ENCODE results near the gene F11R.

- TF ChIP-seq, protein P1, sequence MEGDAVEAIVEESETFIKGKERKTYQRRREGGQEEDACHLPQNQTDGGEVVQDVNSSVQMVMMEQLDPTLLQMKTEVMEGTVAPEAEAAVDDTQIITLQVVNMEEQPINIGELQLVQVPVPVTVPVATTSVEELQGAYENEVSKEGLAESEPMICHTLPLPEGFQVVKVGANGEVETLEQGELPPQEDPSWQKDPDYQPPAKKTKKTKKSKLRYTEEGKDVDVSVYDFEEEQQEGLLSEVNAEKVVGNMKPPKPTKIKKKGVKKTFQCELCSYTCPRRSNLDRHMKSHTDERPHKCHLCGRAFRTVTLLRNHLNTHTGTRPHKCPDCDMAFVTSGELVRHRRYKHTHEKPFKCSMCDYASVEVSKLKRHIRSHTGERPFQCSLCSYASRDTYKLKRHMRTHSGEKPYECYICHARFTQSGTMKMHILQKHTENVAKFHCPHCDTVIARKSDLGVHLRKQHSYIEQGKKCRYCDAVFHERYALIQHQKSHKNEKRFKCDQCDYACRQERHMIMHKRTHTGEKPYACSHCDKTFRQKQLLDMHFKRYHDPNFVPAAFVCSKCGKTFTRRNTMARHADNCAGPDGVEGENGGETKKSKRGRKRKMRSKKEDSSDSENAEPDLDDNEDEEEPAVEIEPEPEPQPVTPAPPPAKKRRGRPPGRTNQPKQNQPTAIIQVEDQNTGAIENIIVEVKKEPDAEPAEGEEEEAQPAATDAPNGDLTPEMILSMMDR (conservative IDR thresholded peaks at IDR 0.05; ENCODE audit: low read length) = no peak
- TF ChIP-seq EZH2phosphoT487 (IDR thresholded peaks at IDR 0.05; ENCODE audit: borderline replicate concordance, low read depth, low read length) = no peak
These were observed 2.4 kb downstream of the F11R start for GRCh38 chr1:161018631-161018930.

Data from OCI-LY7 (cell line).